ENCODE results near the gene POLR3H.

POLR3H gene

GRCh38 chr22:41543854-41544670 is at the start of gene POLR3H:
POLR3H (minus strand) TSS chr22:41544470; CDS start chr22:41544101, 369 bp downstream.
- ChIA-PET CTCF (interaction anchor here (0.5 to 2.2 kb wide), 25 partner anchors 8 to 521 kb away, joined by 3 to 16 read pairs (median 5); partner anchors contain the start of genes CSDC2 and PMM1), POLR2A (interaction anchor here (0.7 to 1.9 kb wide), 8 partner anchors 10 to 163 kb away, joined by 3 to 22 read pairs (median 4); partner anchors contain the start of genes CSDC2, DESI1, PMM1 and TEF)
- H3K4me1 ChIP-seq (ENCODE audit: control insufficient read depth, insufficient read depth, low read length): peaks cover 8% of the 10 kb centered on the region
- H3K36me3 ChIP-seq (ENCODE audit: control insufficient read depth in 2 of 2, insufficient read depth in 1 of 2, low read length in 2 of 2): peaks cover 0 to 34% of the 10 kb centered on the region in 2 experiments; a peak in 2 of 3 replicates
- no peaks in the 10 kb centered on the region for H3K9me3 ChIP-seq (ENCODE audit: control insufficient read depth, insufficient read depth, low read depth, low read length)
- H3K4me3 ChIP-seq (ENCODE audit: low read depth, low read length): peak within 1 kb of the TSS; percentile 72
- peak within 1 kb of the TSS; percentile 93 for H3K27ac ChIP-seq (ENCODE audit: extremely low read depth, low read depth, low read length)
- peak; percentile 76; the same call in 1 of the 2 replicates for TF ChIP-seq ZNF501 (tag by site-specific recombination; IDR thresholded peaks at IDR 0.05)
- TF ChIP-seq KLF9 (tag by site-specific recombination; IDR thresholded peaks at IDR 0.05; ENCODE audit: low read depth): peak; percentile 80
- 0 out of 2 replicates have a peak, but pooled peaks have one; percentile 26 for TF ChIP-seq ZNF596 (tag by site-specific recombination; IDR thresholded peaks at IDR 0.05)
- TF ChIP-seq ZSCAN30 (tag by site-specific recombination; IDR thresholded peaks at IDR 0.05): peak; percentile 63
- no peak for TF ChIP-seq PRDM10 (tag by site-specific recombination; IDR thresholded peaks at IDR 0.05)
- peak; percentile 31; the same call in 1 of the 2 replicates for TF ChIP-seq KLF16 (tag by site-specific recombination; IDR thresholded peaks at IDR 0.05)
- no peak for TF ChIP-seq ZNF677 (tag by site-specific recombination; IDR thresholded peaks at IDR 0.05)
- peak; percentile 82 for TF ChIP-seq SP3 (tag by site-specific recombination; IDR thresholded peaks at IDR 0.05)
- TF ChIP-seq KLF10 (tag by site-specific recombination; IDR thresholded peaks at IDR 0.05): peak; percentile 66; the same call in 1 of the 2 replicates
- peak; percentile 88 for TF ChIP-seq CTCF (tag by site-specific recombination; IDR thresholded peaks at IDR 0.05)
- no peak for TF ChIP-seq WT1 (tag by site-specific recombination; IDR thresholded peaks at IDR 0.05)
- 0 out of 2 replicates have a peak, but pooled peaks have one; percentile 8 for TF ChIP-seq ZEB2 (tag by site-specific recombination; IDR thresholded peaks at IDR 0.05)
- peak; percentile 95 for TF ChIP-seq SP2 (tag by site-specific recombination; IDR thresholded peaks at IDR 0.05)
- peak; percentile 23; the same call in 1 of the 2 replicates for TF ChIP-seq ZBTB20 (tag by site-specific recombination; IDR thresholded peaks at IDR 0.05)
- TF ChIP-seq KLF8 (tag by site-specific recombination; IDR thresholded peaks at IDR 0.05): peak; percentile 83
- TF ChIP-seq ZBTB6 (tag by site-specific recombination; IDR thresholded peaks at IDR 0.05): no peak
- peak; percentile 22; the same call in 1 of the 2 replicates for TF ChIP-seq KLF17 (tag by site-specific recombination; IDR thresholded peaks at IDR 0.05)
- TF ChIP-seq EGR2 (tag by site-specific recombination; IDR thresholded peaks at IDR 0.05; ENCODE audit: low read depth): peak; percentile 88
- TF ChIP-seq YY1 (tag by site-specific recombination; IDR thresholded peaks at IDR 0.05): peak; percentile 61; the same call in 1 of the 2 replicates
- TF ChIP-seq GLIS1 (tag by site-specific recombination; IDR thresholded peaks at IDR 0.05): peak; percentile 82; the same call in 1 of the 2 replicates
- peak; percentile 17; the same call in 1 of the 2 replicates for TF ChIP-seq ZSCAN5A (tag by site-specific recombination; IDR thresholded peaks at IDR 0.05)
- peak; percentile 54; the same call in 1 of the 2 replicates for TF ChIP-seq ZNF398 (tag by site-specific recombination; IDR thresholded peaks at IDR 0.05)
- peak; percentile 87 for TF ChIP-seq PATZ1 (tag by site-specific recombination; IDR thresholded peaks at IDR 0.05)
